HepG2 (cell line): ENCODE measurements around the gene MTF1.

Experiments used
- EP300 ChIP-seq, 3 experiments: sonication (generic) in 1 of 3; formaldehyde crosslinking in 1 of 3; IDR thresholded peaks; 2 replicates each; pipeline versions ENCODE4 v1.5.1 to v1.6.1; 2011 to 2020; ENCODE audit warnings: low read depth in 2 of 3, low read length in 2 of 3, borderline replicate concordance in 1 of 3, improper control_type of control experiment in 1 of 3, mild to moderate bottlenecking in 1 of 3, missing genetic modification reagents in 1 of 3, moderate library complexity in 1 of 3
- NR2C2 ChIP-seq: sonication (generic); formaldehyde crosslinking; IDR thresholded peaks from 2 replicates; pipeline ENCODE4 v1.4.0; 2020; ENCODE audit warnings: missing genetic modification reagents, mild to moderate bottlenecking, moderate library complexity, borderline replicate concordance
- ZNF510 ChIP-seq: sonication (generic); formaldehyde crosslinking; IDR thresholded peaks from 2 replicates; pipeline ENCODE4 v1.4.0; 2020; ENCODE audit warnings: low read depth, mild to moderate bottlenecking, missing genetic modification reagents
- TF ChIP-seq, protein P1 (sequence below): IDR thresholded peaks from 2 replicates; pipeline ENCODE4 v1.6.1; 2012; ENCODE audit warnings: inconsistent platforms
- TF ChIP-seq, protein P2 (sequence below): IDR thresholded peaks from 2 replicates; pipeline ENCODE4 v1.6.1; 2018; ENCODE audit warnings: missing genetic modification reagents, mild to moderate bottlenecking, missing compliant biosample characterization

DNA sequence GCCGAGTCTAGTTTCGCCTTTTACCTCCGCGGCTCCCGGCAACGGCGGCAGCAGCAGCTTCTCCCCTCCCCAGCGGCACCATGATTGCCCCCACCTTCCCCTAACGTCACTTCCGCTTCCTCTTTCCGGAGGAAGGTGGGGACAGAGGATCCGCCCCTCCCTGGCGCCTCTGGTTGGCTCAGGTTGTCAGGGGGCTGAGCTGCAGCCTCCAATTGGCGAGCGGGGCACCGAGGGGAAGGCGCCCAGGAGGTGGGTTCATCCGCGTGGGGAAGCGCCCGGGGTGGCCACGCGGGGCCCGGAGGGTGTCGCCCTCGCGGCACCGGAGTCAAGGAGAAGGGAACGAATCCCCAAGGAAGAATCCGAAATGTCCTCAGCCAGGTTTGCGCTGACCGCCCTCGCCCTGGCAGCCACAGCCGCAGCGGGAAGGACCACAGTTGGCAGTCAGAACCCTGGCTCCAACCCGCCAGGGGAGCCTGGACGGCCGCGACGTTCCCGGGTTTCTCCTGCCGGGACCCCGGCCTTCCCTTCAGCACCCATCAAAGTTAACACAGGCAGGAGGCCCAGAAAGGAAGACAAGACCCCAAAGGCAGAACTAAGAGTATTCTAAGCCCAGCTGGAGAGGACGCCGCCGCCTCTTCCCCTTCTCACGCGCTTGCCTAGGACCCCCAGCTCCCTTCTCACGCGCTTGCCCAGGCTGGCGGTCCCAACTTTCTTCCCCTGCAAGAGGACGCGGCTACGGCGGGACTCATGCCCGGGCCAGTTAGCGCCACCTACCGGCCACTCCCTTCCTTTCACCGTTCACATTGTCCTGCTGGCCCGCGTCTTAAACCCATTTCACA is at the start of gene MTF1:
- TF ChIP-seq, protein P1, sequence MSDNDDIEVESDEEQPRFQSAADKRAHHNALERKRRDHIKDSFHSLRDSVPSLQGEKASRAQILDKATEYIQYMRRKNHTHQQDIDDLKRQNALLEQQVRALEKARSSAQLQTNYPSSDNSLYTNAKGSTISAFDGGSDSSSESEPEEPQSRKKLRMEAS: peak; percentile 94
- 0 out of 2 replicates have a peak, but pooled peaks have one; percentile 85 for TF ChIP-seq ZNF510
- TF ChIP-seq EP300 (IDR thresholded peaks at IDR 0.05; ENCODE audit: low read depth in 2 of 2, low read length in 2 of 2): no peak
- no peak; the same call in 1 of the 2 replicates for TF ChIP-seq EP300 (CRISPR knock-in tag; IDR thresholded peaks at IDR 0.05; ENCODE audit: borderline replicate concordance)
- TF ChIP-seq, protein P2, sequence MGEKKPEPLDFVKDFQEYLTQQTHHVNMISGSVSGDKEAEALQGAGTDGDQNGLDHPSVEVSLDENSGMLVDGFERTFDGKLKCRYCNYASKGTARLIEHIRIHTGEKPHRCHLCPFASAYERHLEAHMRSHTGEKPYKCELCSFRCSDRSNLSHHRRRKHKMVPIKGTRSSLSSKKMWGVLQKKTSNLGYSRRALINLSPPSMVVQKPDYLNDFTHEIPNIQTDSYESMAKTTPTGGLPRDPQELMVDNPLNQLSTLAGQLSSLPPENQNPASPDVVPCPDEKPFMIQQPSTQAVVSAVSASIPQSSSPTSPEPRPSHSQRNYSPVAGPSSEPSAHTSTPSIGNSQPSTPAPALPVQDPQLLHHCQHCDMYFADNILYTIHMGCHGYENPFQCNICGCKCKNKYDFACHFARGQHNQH (CRISPR knock-in tag): no peak; the same call in none of the 2 replicates
- TF ChIP-seq NR2C2 (CRISPR knock-in tag): peak; percentile 62; the same call in 1 of the 2 replicates
